H1 (cell line): ENCODE measurements around the gene SPAST. TPM values are rescaled to one million over a fixed set of nuclear protein-coding genes. Genes with fewer than 3 reads are reported as not detected.

Experiments used
- CTCF ChIA-PET: fragments of 300-600 bp; sonication (Branson Sonifier 250); formaldehyde crosslinking; loops from one replicate; lab custom pipeline; 2021; ENCODE audit not compliant: partially characterized antibody; lab: Charles Lee
- POLR2A ChIA-PET: fragments of 300-600 bp; sonication (Branson Sonifier 250); formaldehyde crosslinking; loops from one replicate; lab custom pipeline; 2021; ENCODE audit warnings: inconsistent platforms; ENCODE audit not compliant: partially characterized antibody; lab: Charles Lee
- DNase-seq, 2 experiments: peaks; one replicate each; pipeline versions ENCODE4 v3.0.0 to v3.0.0-alpha.2; 2010 to 2022; ENCODE audit warnings: low spot score in 2 of 2, low read depth in 1 of 2, mixed read lengths in 1 of 2
- FAIRE-seq: peaks from 2 replicates; lab custom pipeline; 2011; peaks lifted over from hg19 to GRCh38; lab: Jason Lieb, UNC
- H2AFZ ChIP-seq: 2 replicates; pipeline ENCODE4 v1.8.1; 2012; ENCODE audit warnings: low read length, inconsistent platforms
- H2AK5ac ChIP-seq: 2 replicates; pipeline ENCODE4 v1.6.1; 2013; ENCODE audit warnings: low read depth, low read length
- H2BK120ac ChIP-seq: replicated peaks from 2 replicates; pipeline ENCODE3; 2013; ENCODE audit warnings: low read depth, low read length, inconsistent platforms
- H2BK12ac ChIP-seq: 2 replicates; pipeline ENCODE4 v1.6.1; 2013; ENCODE audit warnings: low read depth, low read length
- H2BK15ac ChIP-seq: 2 replicates; pipeline ENCODE4 v1.6.1; 2013; ENCODE audit warnings: low read length
- H2BK20ac ChIP-seq: 2 replicates; pipeline ENCODE4 v1.6.1; 2013; ENCODE audit warnings: low read length
- H2BK5ac ChIP-seq: 2 replicates; pipeline ENCODE4 v1.6.1; 2013; ENCODE audit warnings: low read depth, low read length
- H3K14ac ChIP-seq: 2 replicates; pipeline ENCODE4 v1.6.1; 2013; ENCODE audit warnings: inconsistent platforms; ENCODE audit not compliant: insufficient read length
- H3K18ac ChIP-seq: 2 replicates; pipeline ENCODE4 v1.6.1; 2013; ENCODE audit warnings: low read length; ENCODE audit errors: extremely low read depth
- H3K23ac ChIP-seq: 2 replicates; pipeline ENCODE4 v1.6.1; 2013; ENCODE audit warnings: inconsistent platforms; ENCODE audit not compliant: insufficient read length
- H3K23me2 ChIP-seq: 2 replicates; pipeline ENCODE4 v1.6.1; 2013; ENCODE audit warnings: low read depth, low read length
- H3K27ac ChIP-seq: 2 replicates; pipeline ENCODE4 v1.6.1; 2011; ENCODE audit warnings: low read depth, low read length, inconsistent platforms
- H3K27me3 ChIP-seq, 4 experiments: replicated peaks in 1 of 4; 1 replicate in 1 of 4; 2 replicates in 3 of 4; pipeline versions ENCODE4 v1.6.1 to v1.8.1; 2011 to 2013; ENCODE audit warnings: low read length in 3 of 4, mild to moderate bottlenecking in 3 of 4, inconsistent platforms in 2 of 4, mixed read lengths in 2 of 4, moderate library complexity in 1 of 4; ENCODE audit not compliant: control insufficient read depth in 3 of 4, insufficient read depth in 3 of 4; ENCODE audit errors: extremely low read depth in 1 of 4
- H3K36me3 ChIP-seq, 4 experiments: 2 replicates each; pipeline versions ENCODE4 v1.6.1 to v1.8.1; 2011 to 2013; ENCODE audit warnings: mild to moderate bottlenecking in 4 of 4, low read length in 3 of 4, moderate library complexity in 2 of 4, control low read depth in 1 of 4, inconsistent platforms in 1 of 4; ENCODE audit not compliant: insufficient read depth in 4 of 4, control insufficient read depth in 2 of 4
- H3K4ac ChIP-seq: replicated peaks from 2 replicates; pipeline ENCODE3; 2013; ENCODE audit warnings: low read length, low read depth, mixed read lengths, inconsistent platforms; ENCODE audit not compliant: insufficient read length
- H3K4me1 ChIP-seq, 4 experiments: replicated peaks in 1 of 4; 1 replicate in 1 of 4; 2 replicates in 3 of 4; pipeline versions ENCODE4 v1.6.1 to v1.8.1; 2011 to 2013; ENCODE audit warnings: low read length in 3 of 4, inconsistent platforms in 2 of 4, mixed read lengths in 1 of 4; ENCODE audit not compliant: insufficient read depth in 4 of 4, control insufficient read depth in 3 of 4
- H3K4me2 ChIP-seq, 2 experiments: 2 replicates each; pipeline versions ENCODE4 v1.6.1 to v1.8.1; 2011 to 2013; ENCODE audit warnings: low read depth in 2 of 2, low read length in 2 of 2, control low read depth in 1 of 2, inconsistent platforms in 1 of 2, mild to moderate bottlenecking in 1 of 2; ENCODE audit not compliant: insufficient read depth in 1 of 2
- H3K4me3 ChIP-seq, 4 experiments: fragments of 200-600, 300-600 bp in 1 of 4; sonication (generic), shearing (Covaris generic), sonication (Bioruptor Twin) in 1 of 4; 2 replicates each; pipeline versions ENCODE4 v1.5.1 to v1.8.1; 2011 to 2016; ENCODE audit warnings: low read length in 4 of 4, low read depth in 3 of 4, control low read depth in 2 of 4, inconsistent platforms in 2 of 4, mild to moderate bottlenecking in 2 of 4, mixed read lengths in 1 of 4, moderate library complexity in 1 of 4; ENCODE audit not compliant: insufficient read depth in 2 of 4; ENCODE audit errors: extremely low read depth in 1 of 4
- H3K56ac ChIP-seq: replicated peaks from 2 replicates; pipeline ENCODE3; 2013; ENCODE audit warnings: low read depth, mild to moderate bottlenecking, mixed read lengths, low read length, inconsistent platforms; ENCODE audit not compliant: insufficient read length
- H3K79me1 ChIP-seq: 2 replicates; pipeline ENCODE4 v1.6.1; 2013; ENCODE audit warnings: low read depth, low read length, control low read depth
- H3K79me2 ChIP-seq, 2 experiments: 2 replicates each; pipeline versions ENCODE4 v1.6.1 to v1.8.1; 2012 to 2013; ENCODE audit warnings: low read length in 2 of 2, mild to moderate bottlenecking in 2 of 2, inconsistent platforms in 1 of 2; ENCODE audit not compliant: insufficient read depth in 2 of 2, control insufficient read depth in 1 of 2
- H3K9ac ChIP-seq, 4 experiments: replicated peaks in 1 of 4; 1 replicate in 1 of 4; 2 replicates in 3 of 4; pipeline versions ENCODE4 v1.6.1 to v1.8.1; 2011 to 2013; ENCODE audit warnings: low read depth in 3 of 4, low read length in 3 of 4, control low read depth in 2 of 4, mild to moderate bottlenecking in 2 of 4, moderate library complexity in 2 of 4, inconsistent platforms in 1 of 4; ENCODE audit errors: extremely low read depth in 1 of 4
- H3K9me3 ChIP-seq, 2 experiments: 2 replicates each; pipeline versions ENCODE4 v1.6.1 to v1.8.1; 2012 to 2013; ENCODE audit warnings: mild to moderate bottlenecking in 2 of 2, moderate library complexity in 2 of 2, control low read depth in 1 of 2, inconsistent platforms in 1 of 2, low read depth in 1 of 2, low read length in 1 of 2, mixed read lengths in 1 of 2; ENCODE audit not compliant: insufficient read depth in 2 of 2
- H4K20me1 ChIP-seq, 2 experiments: replicated peaks in 1 of 2; 2 replicates each; pipeline versions ENCODE3 to v1.8.1; 2011 to 2013; ENCODE audit warnings: inconsistent platforms in 2 of 2, low read length in 2 of 2, mild to moderate bottlenecking in 1 of 2; ENCODE audit not compliant: insufficient read depth in 2 of 2, control insufficient read depth in 1 of 2
- H4K5ac ChIP-seq: 2 replicates; pipeline ENCODE4 v1.6.1; 2013; ENCODE audit warnings: low read length, low read depth, mixed read lengths, inconsistent platforms; ENCODE audit not compliant: insufficient read length
- H4K8ac ChIP-seq: 2 replicates; pipeline ENCODE4 v1.8.0; 2013; ENCODE audit warnings: mild to moderate bottlenecking, moderate library complexity, low read length, inconsistent platforms; ENCODE audit not compliant: insufficient read depth; ENCODE audit errors: extremely low read depth
- H4K91ac ChIP-seq: replicated peaks from 2 replicates; pipeline ENCODE3; 2013; ENCODE audit warnings: low read length, mixed read lengths, inconsistent platforms; ENCODE audit not compliant: insufficient read length
- BACH1 ChIP-seq: IDR thresholded peaks from 2 replicates; pipeline ENCODE4 v1.6.1; 2012; ENCODE audit warnings: low read length, improper control_type of control experiment
- BCL11A ChIP-seq, 2 experiments: IDR thresholded peaks; one replicate each; pipeline ENCODE4 v1.6.1; 2011; ENCODE audit warnings: low read depth in 2 of 2, low read length in 2 of 2, mild to moderate bottlenecking in 2 of 2
- CBX5 ChIP-seq: fragments of 300-800, 300-1000 bp; sonication (generic); IDR thresholded peaks from 2 replicates; pipeline ENCODE4 v1.7.1; 2016; ENCODE audit warnings: antibody characterized with exemption, low read length, low read depth
- CREB1 ChIP-seq: IDR thresholded peaks from 2 replicates; pipeline ENCODE4 v1.6.1; 2012; ENCODE audit warnings: inconsistent platforms
- GABPA ChIP-seq: IDR thresholded peaks from 2 replicates; pipeline ENCODE4 v1.6.1; 2011; ENCODE audit warnings: mild to moderate bottlenecking, low read length, moderate library complexity, borderline replicate concordance; ENCODE audit not compliant: insufficient read depth
- KDM1A ChIP-seq: fragments of 200-600, 300-600 bp; sonication (generic); IDR thresholded peaks from 2 replicates; pipeline ENCODE4 v1.7.1; 2016; ENCODE audit warnings: mild to moderate bottlenecking, low read length, borderline replicate concordance
- NANOG ChIP-seq: IDR thresholded peaks from 2 replicates; pipeline ENCODE4 v1.6.1; 2011; ENCODE audit warnings: low read length, low read depth, mild to moderate bottlenecking, inconsistent platforms; ENCODE audit not compliant: insufficient read depth, poor library complexity, severe bottlenecking
- RAD21 ChIP-seq, 2 experiments: IDR thresholded peaks in 1 of 2; conservative IDR thresholded peaks in 1 of 2; 2 replicates each; pipeline ENCODE4 v1.6.1; 2011; ENCODE audit warnings: low read depth in 2 of 2, low read length in 2 of 2, improper control_type of control experiment in 1 of 2, inconsistent platforms in 1 of 2, mild to moderate bottlenecking in 1 of 2, moderate library complexity in 1 of 2
- RNF2 ChIP-seq: fragments of 200-900, 300-1000 bp; sonication (generic); IDR thresholded peaks from 2 replicates; pipeline ENCODE4 v1.7.1; 2016; ENCODE audit warnings: borderline replicate concordance, low read depth, mild to moderate bottlenecking, antibody characterized with exemption, low read length; ENCODE audit not compliant: poor library complexity, severe bottlenecking; ENCODE audit errors: missing control alignments
- SAP30 ChIP-seq: fragments of 300-600 bp; sonication (generic); IDR thresholded peaks from 2 replicates; pipeline ENCODE4 v1.7.1; 2012; ENCODE audit warnings: low read length, moderate library complexity, mild to moderate bottlenecking, inconsistent platforms; ENCODE audit not compliant: insufficient read depth, insufficient replicate concordance
- SIX5 ChIP-seq: IDR thresholded peaks from 2 replicates; pipeline ENCODE4 v1.6.1; 2011; ENCODE audit warnings: mild to moderate bottlenecking, low read depth, low read length
- TCF12 ChIP-seq: IDR thresholded peaks from 2 replicates; pipeline ENCODE4 v1.6.1; 2011; ENCODE audit warnings: low read depth, mild to moderate bottlenecking, low read length
- TEAD4 ChIP-seq: IDR thresholded peaks from 2 replicates; pipeline ENCODE4 v1.6.1; 2012; ENCODE audit warnings: low read depth, low read length, inconsistent platforms, mixed read lengths
- YY1 ChIP-seq: IDR thresholded peaks from 2 replicates; pipeline ENCODE4 v1.6.1; 2011; ENCODE audit warnings: low read depth, mild to moderate bottlenecking, low read length
- WGBS, 2 experiments: shearing (Covaris generic) in 1 of 2; methylation state at CpG; one replicate each; pipeline versions ENCODE4 v1.1.6 to v1.1.7; 2013 to 2015; ENCODE audit warnings: low lambda C conversion rate in 2 of 2, mixed read lengths in 2 of 2, inconsistent platforms in 1 of 2, low coverage in 1 of 2, missing lambda C conversion rate in 1 of 2; ENCODE audit not compliant: insufficient replicate concordance in 2 of 2, insufficient coverage in 1 of 2, insufficient read length in 1 of 2; ENCODE audit errors: extremely low coverage in 1 of 2, missing lambda C conversion rate in 1 of 2; 5-methylcytosine and 5-hydroxymethylcytosine counted together
- polyA plus RNA-seq, 7 experiments: library from polyadenylated mRNA; depleted of rRNA in 3 of 7; stranded (reverse) in 5 of 7; unstranded in 2 of 7; fragments of >200 nt in 5 of 7; fragments of 200-250 nt in 2 of 7; gene quantifications; 1 replicate in 5 of 7; 2 replicates in 1 of 7; 4 replicates in 1 of 7; pipeline versions ENCODE4 v1.2.1 to v1.2.3, GENCODE V29; 2011 to 2013; ENCODE audit warnings: missing spikeins in 2 of 7, mixed read lengths in 2 of 7
- total RNA-seq: library from RNA; stranded (reverse); fragmentation: NEBNext Ultra II Directional; extraction: Animal tissue kit (Norgen Biotek cat#: 25700); gene quantifications from 2 replicates; pipeline ENCODE4 v1.2.1, GENCODE V29; 2021

Gene SPAST
- total and polyA plus RNA-seq, 2 of the 8 experiments (the other 6 are each of a cell fraction or from before 2014, with no cell fraction given) = 4.4 to 36.0 TPM

DNA sequence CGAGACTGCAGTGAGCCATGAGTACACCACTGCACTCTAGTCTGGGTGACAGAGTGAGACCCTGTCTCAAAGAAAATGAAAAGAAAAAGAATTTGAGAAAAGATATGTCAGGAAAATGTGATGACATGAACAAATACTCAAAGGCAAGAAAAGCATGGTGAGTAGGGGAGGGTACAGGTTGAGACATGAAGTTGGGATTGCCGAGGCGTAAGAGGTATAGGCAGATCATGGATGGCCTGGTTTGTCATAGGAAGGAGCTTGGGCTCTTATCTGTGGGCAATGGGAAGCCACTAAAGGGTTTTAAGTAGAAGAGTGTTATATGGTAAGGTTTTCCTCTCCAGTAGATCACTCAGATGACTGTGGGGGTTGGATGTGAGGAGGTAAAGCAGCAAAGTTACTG lies 32.3 kb downstream of the SPAST start:
- Histone ChIP-seq H4K20me1 (no peaks in the 10 kb centered on the region), H3K14ac (no peak overlapping the region), H3K27me3 (no peaks in the 10 kb centered on the region), H2AK5ac (no peak overlapping the region), H2BK20ac (no peak overlapping the region), H3K56ac (no peak overlapping the region), H3K79me2 (no peaks in the 10 kb centered on the region), H3K27ac (no peak overlapping the region), H4K91ac (no peak overlapping the region), H3K18ac (no peak overlapping the region), H3K9ac (no peak overlapping the region), H2BK5ac (no peak overlapping the region), H3K23me2 (no peaks in the 10 kb centered on the region), H2AFZ (no peak overlapping the region), H4K5ac (no peak overlapping the region), H4K8ac (no peak overlapping the region), H3K4me3 (no peak overlapping the region), H3K79me1 (no peaks in the 10 kb centered on the region), H2BK12ac (no peak overlapping the region), H3K4ac (no peak overlapping the region), H3K36me3 (peaks cover 0 to 4% (median 0%) of the 10 kb centered on the region in 4 experiments; a peak in 3 of 8 replicates), H2BK15ac (no peak overlapping the region), H3K4me2 (no peak overlapping the region), H3K23ac (no peak overlapping the region), H3K4me1 (no peaks in the 10 kb centered on the region), H3K9me3 (no peaks in the 10 kb centered on the region), H2BK120ac (no peak overlapping the region)
- CTCF ChIA-PET = interaction anchor here (1.2 kb wide), 1 partner anchor 14 kb away, joined by 3 read pairs; no protein-coding TSS in a partner anchor
- DNase-seq (no peak), FAIRE-seq (no peak)
- 89% methylated on average over 3 of the region's 3 CpGs; no CpG with 5 or more reads in 1 of the 2 experiments for WGBS, 2 experiments
- POLR2A ChIA-PET = no interaction called here
- TF ChIP-seq TCF12 (no peak), NANOG (no peak), SIX5 (no peak), TEAD4 (no peak), RAD21 (IDR thresholded peaks at IDR 0.05 in 1 of 2, conservative IDR thresholded peaks at IDR 0.05 in 1 of 2; ENCODE audit: low read depth in 2 of 2, low read length in 2 of 2) (no peak), BACH1 (no peak), RNF2 (no peak), GABPA (no peak), CREB1 (no peak), BCL11A (IDR thresholded peaks at IDR 0.05; ENCODE audit: low read depth in 2 of 2, low read length in 2 of 2) (no peak), SAP30 (no peak), YY1 (no peak), KDM1A (no peak), CBX5 (no peak)
